H9 (cell line): Measurements from ENCODE around the gene CASP4. TPM values are rescaled to one million over a fixed set of nuclear protein-coding genes. Genes with fewer than 3 reads are reported as not detected.

ENCODE experiments used
- DNase-seq: peaks from one replicate; pipeline ENCODE4 v3.0.0-alpha.2; 2017
- H2AFZ ChIP-seq: one replicate; pipeline ENCODE4 v1.6.1; 2013; ENCODE audit warnings: mild to moderate bottlenecking, low read length, control low read depth, moderate library complexity
- H2AK5ac ChIP-seq: 2 replicates; pipeline ENCODE4 v1.6.1; 2013; ENCODE audit warnings: low read length, control low read depth, mixed read lengths; ENCODE audit not compliant: insufficient read length
- H2BK120ac ChIP-seq: one replicate; pipeline ENCODE4 v1.6.1; 2013; ENCODE audit warnings: low read depth, mild to moderate bottlenecking, low read length, control low read depth, inconsistent platforms; ENCODE audit not compliant: poor library complexity, severe bottlenecking
- H2BK12ac ChIP-seq: 2 replicates; pipeline ENCODE4 v1.6.1; 2013; ENCODE audit warnings: low read length, control low read depth, mixed read lengths, low read depth; ENCODE audit not compliant: insufficient read length
- H2BK15ac ChIP-seq: 2 replicates; pipeline ENCODE4 v1.6.1; 2013; ENCODE audit warnings: low read depth, low read length, control low read depth
- H2BK20ac ChIP-seq: one replicate; pipeline ENCODE4 v1.6.1; 2013; ENCODE audit warnings: low read depth, mild to moderate bottlenecking, low read length, control low read depth, inconsistent platforms; ENCODE audit not compliant: poor library complexity, severe bottlenecking
- H2BK5ac ChIP-seq: 2 replicates; pipeline ENCODE4 v1.6.1; 2013; ENCODE audit warnings: low read length, control low read depth, mixed read lengths; ENCODE audit not compliant: insufficient read length
- H3K14ac ChIP-seq: 2 replicates; pipeline ENCODE4 v1.6.1; 2013; ENCODE audit warnings: low read length, control low read depth; ENCODE audit not compliant: insufficient read depth
- H3K18ac ChIP-seq: 2 replicates; pipeline ENCODE4 v1.6.1; 2013; ENCODE audit warnings: low read depth, mild to moderate bottlenecking, mixed read lengths, low read length, control low read depth; ENCODE audit not compliant: insufficient read length
- H3K23ac ChIP-seq: 2 replicates; pipeline ENCODE4 v1.6.1; 2013; ENCODE audit warnings: low read length, control low read depth, mixed read lengths, low read depth; ENCODE audit not compliant: insufficient read length
- H3K23me2 ChIP-seq: 2 replicates; pipeline ENCODE4 v1.6.1; 2013; ENCODE audit warnings: low read depth, mild to moderate bottlenecking, mixed read lengths, low read length, control low read depth; ENCODE audit not compliant: insufficient read length, poor library complexity, severe bottlenecking
- H3K27ac ChIP-seq: 2 replicates; pipeline ENCODE4 v1.5.1; 2013; ENCODE audit warnings: low read length, control low read depth, mixed read lengths, low read depth; ENCODE audit not compliant: insufficient read length
- H3K27me3 ChIP-seq: 2 replicates; pipeline ENCODE4 v1.6.1; 2013; ENCODE audit warnings: low read length, control low read depth, inconsistent platforms; ENCODE audit not compliant: insufficient read depth
- H3K4ac ChIP-seq: 2 replicates; pipeline ENCODE4 v1.6.1; 2013; ENCODE audit warnings: low read depth, mild to moderate bottlenecking, control low read depth, inconsistent platforms, low read length, moderate library complexity
- H3K4me1 ChIP-seq: 2 replicates; pipeline ENCODE4 v1.6.1; 2013; ENCODE audit warnings: low read length, control low read depth, inconsistent platforms; ENCODE audit not compliant: insufficient read depth
- H3K4me2 ChIP-seq: 2 replicates; pipeline ENCODE4 v1.6.1; 2013; ENCODE audit warnings: low read length, control low read depth, mixed read lengths; ENCODE audit not compliant: insufficient read length, insufficient read depth
- H3K56ac ChIP-seq: 2 replicates; pipeline ENCODE4 v1.6.1; 2013; ENCODE audit warnings: low read depth, mild to moderate bottlenecking, mixed read lengths, low read length, control low read depth; ENCODE audit not compliant: insufficient read length
- H3K79me1 ChIP-seq: 2 replicates; pipeline ENCODE4 v1.6.1; 2013; ENCODE audit warnings: low read depth, mild to moderate bottlenecking, moderate library complexity, low read length, control low read depth, inconsistent platforms; ENCODE audit not compliant: insufficient read depth, poor library complexity, severe bottlenecking
- H3K79me2 ChIP-seq: 2 replicates; pipeline ENCODE4 v1.6.1; 2013; ENCODE audit warnings: low read length, control low read depth, inconsistent platforms; ENCODE audit not compliant: insufficient read depth
- H3K9ac ChIP-seq: 2 replicates; pipeline ENCODE4 v1.6.1; 2013; ENCODE audit warnings: low read length, control low read depth, mixed read lengths; ENCODE audit not compliant: insufficient read length; ENCODE audit errors: extremely low read depth
- H3K9me3 ChIP-seq: one replicate; pipeline ENCODE4 v1.6.1; 2013; ENCODE audit warnings: low read depth, low read length, inconsistent platforms; ENCODE audit not compliant: control insufficient read depth
- H3T11ph ChIP-seq: one replicate; pipeline ENCODE4 v1.6.1; 2013; ENCODE audit warnings: mild to moderate bottlenecking, low read length, control low read depth, inconsistent platforms
- H4K20me1 ChIP-seq: one replicate; pipeline ENCODE4 v1.6.1; 2013; ENCODE audit not compliant: control insufficient read depth, insufficient read length, insufficient read depth
- H4K5ac ChIP-seq: 2 replicates; pipeline ENCODE4 v1.6.1; 2013; ENCODE audit warnings: low read depth, mild to moderate bottlenecking, mixed read lengths, low read length, control low read depth; ENCODE audit not compliant: insufficient read length
- H4K8ac ChIP-seq: replicated peaks from 2 replicates; pipeline ENCODE4 v1.6.1; 2013; ENCODE audit warnings: low read length, control low read depth, mixed read lengths, low read depth; ENCODE audit not compliant: insufficient read length
- H4K91ac ChIP-seq: 2 replicates; pipeline ENCODE4 v1.6.1; 2013; ENCODE audit warnings: low read depth, mild to moderate bottlenecking, moderate library complexity, mixed read lengths, low read length, control low read depth; ENCODE audit not compliant: insufficient read length
- H3K27ac Mint-ChIP-seq, 3 experiments: 2 replicates in 2 of 3; 3 replicates in 1 of 3; pipeline ENCODE4 v1.8.0; 2020 to 2021; ENCODE audit warnings: mixed read lengths in 3 of 3, mild to moderate bottlenecking in 1 of 3, moderate library complexity in 1 of 3
- H3K27me3 Mint-ChIP-seq: 2 replicates; pipeline ENCODE4 v1.8.0; 2021; ENCODE audit warnings: low read depth, mild to moderate bottlenecking, moderate library complexity, mixed read lengths
- H3K36me3 Mint-ChIP-seq, 3 experiments: 2 replicates in 2 of 3; 3 replicates in 1 of 3; pipeline ENCODE4 v1.8.0; 2020 to 2021; ENCODE audit warnings: low read depth in 3 of 3, mixed read lengths in 3 of 3; ENCODE audit not compliant: insufficient read depth in 1 of 3
- H3K4me1 Mint-ChIP-seq, 2 experiments: 2 replicates each; pipeline ENCODE4 v1.8.0; 2020; ENCODE audit warnings: mixed read lengths in 2 of 2
- H3K4me3 Mint-ChIP-seq, 2 experiments: 2 replicates in 1 of 2; 3 replicates in 1 of 2; pipeline ENCODE4 v1.8.0; 2020 to 2021; ENCODE audit warnings: mild to moderate bottlenecking in 2 of 2, mixed read lengths in 2 of 2, moderate library complexity in 1 of 2
- H3K9me3 Mint-ChIP-seq, 2 experiments: 2 replicates in 1 of 2; 3 replicates in 1 of 2; pipeline ENCODE4 v1.8.0; 2020; ENCODE audit warnings: mild to moderate bottlenecking in 2 of 2, mixed read lengths in 2 of 2, moderate library complexity in 1 of 2
- CTCF ChIP-seq: fragments of 200-600 bp; sonication (generic); conservative IDR thresholded peaks from 3 replicates; pipeline ENCODE4 v1.8.0; 2021; ENCODE audit warnings: antibody characterized with exemption, mild to moderate bottlenecking
- WGBS: extraction: QIAGEN DNeasy Blood & Tissue Kit; methylation state at CpG from one replicate; pipeline ENCODE4 v1.1.7; 2013; ENCODE audit warnings: missing lambda C conversion rate, low lambda C conversion rate, mixed read lengths; ENCODE audit not compliant: insufficient read length; ENCODE audit errors: extremely low coverage; 5-methylcytosine and 5-hydroxymethylcytosine counted together
- total RNA-seq: library from RNA; stranded (reverse); gene quantifications from 2 replicates; pipeline ENCODE4 v1.2.1, GENCODE V29; 2021

The CASP4 gene
- total RNA-seq, 1 experiment from 2014 or later, result not detected

GRCh38 chr11:105003151-105003550, 34.8 kb upstream of the CASP4 start:
- Histone ChIP-seq H3K9ac (no peak overlapping the region), H3K27me3 (no peaks in the 10 kb centered on the region), H3K4me2 (no peak overlapping the region), H3K23me2 (no peaks in the 10 kb centered on the region), H3K14ac (no peak overlapping the region), H4K91ac (no peak overlapping the region), H3K79me1 (no peaks in the 10 kb centered on the region), H2AK5ac (no peak overlapping the region), H3K18ac (no peak overlapping the region), H2AFZ (no peak overlapping the region), H2BK15ac (no peak overlapping the region), H3K79me2 (no peaks in the 10 kb centered on the region), H4K5ac (no peak overlapping the region), H4K20me1 (no peaks in the 10 kb centered on the region), H3K9me3 (no peaks in the 10 kb centered on the region), H4K8ac (no peak overlapping the region), H3K23ac (no peak overlapping the region), H2BK5ac (no peak overlapping the region), H3K27ac (no peak overlapping the region), H3T11ph (no peak overlapping the region), H2BK20ac (no peak overlapping the region), H3K56ac (no peak overlapping the region), H3K4me1 (0 out of 2 replicates have a peak, but pooled peaks cover 2% of the 10 kb centered on the region), H3K4ac (no peak overlapping the region), H2BK12ac (no peak overlapping the region), H2BK120ac (no peak overlapping the region)
- DNase-seq, result no peak
- Mint-ChIP-seq H3K27me3 (no peaks in the 10 kb centered on the region), H3K27ac (no peak overlapping the region; a peak in 1 of 7 replicates), H3K4me1 (0 out of 4 replicates have a peak, but pooled peaks cover 0 to 3% of the 10 kb centered on the region in 2 experiments), H3K9me3 (no peaks in the 10 kb centered on the region; a peak in 2 of 5 replicates), H3K4me3 (no peak overlapping the region), H3K36me3 (peaks cover 0 to 2% (median 0%) of the 10 kb centered on the region in 3 experiments; a peak in 3 of 7 replicates)
- no CpG with 5 or more reads among the region's 2 CpGs for WGBS
- TF ChIP-seq CTCF, result no peak
